ENCODE data around the gene SSR4. TPM values are rescaled to one million over a fixed set of nuclear protein-coding genes. Genes with fewer than 3 reads are reported as not detected.

Gene SSR4
- total RNA-seq, 1 donor from 2014 or later: 331 TPM

DNA sequence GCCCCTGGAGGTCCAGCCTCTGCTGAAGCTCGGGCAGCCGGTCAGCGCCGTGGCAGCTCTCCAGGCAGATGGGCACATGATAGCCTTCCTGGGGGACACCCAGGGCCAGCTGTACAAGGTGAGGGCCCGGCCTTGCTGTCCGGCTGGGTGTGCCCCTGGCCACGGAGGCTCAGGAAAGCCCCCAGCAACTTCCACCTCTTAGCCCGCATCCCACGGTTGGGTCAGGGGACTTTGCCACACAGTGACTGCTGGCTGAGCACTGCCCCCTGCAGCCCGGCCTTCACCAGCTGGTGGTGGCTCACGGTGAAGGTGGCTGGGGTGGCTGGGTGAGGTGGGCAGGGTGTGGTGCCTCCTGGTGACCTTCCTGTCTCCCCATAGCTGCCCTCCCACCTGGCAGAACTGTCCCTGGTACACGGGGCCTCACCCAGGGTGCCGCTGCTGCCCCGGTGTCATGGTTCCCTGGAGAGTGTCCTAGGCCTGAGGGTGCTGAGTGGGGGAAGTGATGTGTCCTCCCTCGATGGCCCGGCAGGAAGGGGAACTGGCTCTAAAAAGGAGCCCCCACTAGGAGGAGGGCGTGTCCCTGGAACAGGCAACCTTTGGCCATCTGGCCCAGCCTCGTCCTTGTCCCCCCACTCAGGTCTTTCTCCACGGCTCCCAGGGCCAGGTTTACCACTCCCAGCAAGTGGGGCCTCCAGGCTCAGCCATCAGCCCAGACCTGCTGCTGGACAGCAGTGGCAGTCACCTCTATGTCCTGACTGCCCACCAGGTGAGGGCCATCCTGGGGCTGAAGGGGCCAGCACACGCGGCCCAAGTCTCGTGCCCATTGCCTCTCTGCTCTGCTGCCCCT is 25.9 kb upstream of the SSR4 start:
- TF ChIP-seq, protein P1, sequence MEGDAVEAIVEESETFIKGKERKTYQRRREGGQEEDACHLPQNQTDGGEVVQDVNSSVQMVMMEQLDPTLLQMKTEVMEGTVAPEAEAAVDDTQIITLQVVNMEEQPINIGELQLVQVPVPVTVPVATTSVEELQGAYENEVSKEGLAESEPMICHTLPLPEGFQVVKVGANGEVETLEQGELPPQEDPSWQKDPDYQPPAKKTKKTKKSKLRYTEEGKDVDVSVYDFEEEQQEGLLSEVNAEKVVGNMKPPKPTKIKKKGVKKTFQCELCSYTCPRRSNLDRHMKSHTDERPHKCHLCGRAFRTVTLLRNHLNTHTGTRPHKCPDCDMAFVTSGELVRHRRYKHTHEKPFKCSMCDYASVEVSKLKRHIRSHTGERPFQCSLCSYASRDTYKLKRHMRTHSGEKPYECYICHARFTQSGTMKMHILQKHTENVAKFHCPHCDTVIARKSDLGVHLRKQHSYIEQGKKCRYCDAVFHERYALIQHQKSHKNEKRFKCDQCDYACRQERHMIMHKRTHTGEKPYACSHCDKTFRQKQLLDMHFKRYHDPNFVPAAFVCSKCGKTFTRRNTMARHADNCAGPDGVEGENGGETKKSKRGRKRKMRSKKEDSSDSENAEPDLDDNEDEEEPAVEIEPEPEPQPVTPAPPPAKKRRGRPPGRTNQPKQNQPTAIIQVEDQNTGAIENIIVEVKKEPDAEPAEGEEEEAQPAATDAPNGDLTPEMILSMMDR (IDR thresholded peaks at IDR 0.05): no peak
- Histone ChIP-seq H3K4me1 (peaks cover 0 to 8% of the 10 kb centered on the region in 2 donors), H3K36me3 (peaks cover 5 to 12% of the 10 kb centered on the region in 2 donors), H3K27ac (no peak overlapping the region), H3K4me3 (no peak overlapping the region), H3K27me3 (no peaks in the 10 kb centered on the region), H3K9me3 (no peaks in the 10 kb centered on the region)
- intact Hi-C loops (cut with DNase I): no loop called here
- DNase-seq (ENCODE audit: low spot score in 2 of 2): no peak

DNA sequence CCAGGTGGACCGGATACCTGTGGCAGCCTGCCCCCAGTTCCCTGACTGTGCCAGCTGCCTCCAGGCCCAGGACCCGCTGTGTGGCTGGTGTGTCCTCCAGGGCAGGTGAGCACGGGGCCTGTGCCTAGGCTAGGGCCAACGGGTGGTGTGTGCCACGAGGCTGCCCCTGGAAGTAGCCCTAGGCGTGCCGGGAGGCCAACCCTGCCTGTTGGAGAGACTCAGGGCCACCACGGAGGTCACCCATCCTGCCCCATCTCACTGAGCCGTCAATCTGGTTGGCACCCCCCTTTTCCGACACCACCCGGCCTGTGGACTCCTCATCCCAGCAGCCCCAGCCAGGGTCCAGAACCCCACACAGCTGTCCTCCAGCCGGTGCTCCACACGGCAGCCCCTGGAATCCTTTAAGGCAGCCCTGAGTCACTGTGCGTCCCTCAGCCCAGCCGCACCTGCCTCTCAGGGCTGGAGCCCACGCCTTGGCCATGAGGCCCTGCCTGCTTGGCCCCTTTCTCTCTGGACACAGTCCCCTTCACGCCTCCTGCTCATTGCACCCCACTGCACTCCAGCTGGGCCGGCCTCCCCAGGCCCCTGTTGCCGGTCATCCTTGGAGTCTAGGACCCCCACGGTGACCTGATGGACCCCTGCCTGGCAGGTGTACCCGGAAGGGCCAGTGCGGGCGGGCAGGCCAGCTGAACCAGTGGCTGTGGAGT is 25.2 kb upstream of the SSR4 start:
- peaks cover 0 to 8% of the 10 kb centered on the region in 2 donors for H3K4me1 ChIP-seq
- H3K27me3 ChIP-seq: no peaks in the 10 kb centered on the region
- H3K36me3 ChIP-seq: peaks cover 5 to 16% of the 10 kb centered on the region in 2 donors
- H3K4me3 ChIP-seq: no peak overlapping the region
- intact Hi-C loops (cut with DNase I): no loop called here
- TF ChIP-seq, protein P1 (IDR thresholded peaks at IDR 0.05): no peak
- no peak for DNase-seq (ENCODE audit: low spot score in 2 of 2)
- H3K27ac ChIP-seq: no peak overlapping the region
- no peaks in the 10 kb centered on the region for H3K9me3 ChIP-seq

DNA sequence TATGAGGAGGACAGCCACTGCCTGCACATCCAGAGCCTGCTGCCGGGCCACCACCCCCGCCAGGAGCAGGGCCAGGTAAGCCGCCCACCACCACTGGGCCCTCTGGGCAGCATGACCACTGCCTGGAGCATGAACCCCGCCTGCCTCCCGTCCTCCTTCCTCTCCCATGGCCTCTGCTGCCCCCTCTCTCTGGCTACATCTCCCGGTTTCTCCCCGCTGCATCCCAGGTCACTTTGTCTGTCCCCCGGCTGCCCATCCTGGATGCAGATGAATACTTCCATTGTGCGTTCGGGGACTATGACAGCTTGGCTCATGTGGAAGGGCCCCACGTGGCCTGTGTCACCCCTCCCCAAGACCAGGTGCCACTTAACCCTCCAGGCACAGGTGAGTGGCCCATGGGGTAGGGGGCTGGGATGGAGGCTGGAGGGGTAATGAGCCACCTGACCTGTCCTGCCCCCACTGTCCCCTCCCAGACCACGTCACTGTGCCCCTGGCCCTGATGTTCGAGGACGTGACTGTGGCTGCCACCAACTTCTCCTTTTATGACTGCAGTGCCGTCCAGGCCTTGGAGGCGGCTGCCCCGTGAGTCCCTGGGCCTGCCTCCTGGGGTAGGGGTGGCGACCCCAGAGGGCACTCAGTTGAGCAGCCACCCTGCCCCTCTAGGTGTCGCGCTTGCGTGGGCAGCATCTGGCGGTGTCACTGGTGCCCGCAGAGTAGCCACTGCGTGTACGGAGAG is 24.4 kb upstream of the SSR4 start:
- TF ChIP-seq, protein P1 (IDR thresholded peaks at IDR 0.05): no peak
- no peak for DNase-seq (ENCODE audit: low spot score in 2 of 2)
- no peaks in the 10 kb centered on the region for H3K27me3 ChIP-seq
- intact Hi-C loops (cut with DNase I): no loop called here
- H3K27ac ChIP-seq: no peak overlapping the region
- no peaks in the 10 kb centered on the region for H3K9me3 ChIP-seq
- H3K4me3 ChIP-seq: no peak overlapping the region
- peaks cover 5 to 21% of the 10 kb centered on the region in 2 donors for H3K36me3 ChIP-seq
- peaks cover 0 to 3% of the 10 kb centered on the region in 2 donors for H3K4me1 ChIP-seq

DNA sequence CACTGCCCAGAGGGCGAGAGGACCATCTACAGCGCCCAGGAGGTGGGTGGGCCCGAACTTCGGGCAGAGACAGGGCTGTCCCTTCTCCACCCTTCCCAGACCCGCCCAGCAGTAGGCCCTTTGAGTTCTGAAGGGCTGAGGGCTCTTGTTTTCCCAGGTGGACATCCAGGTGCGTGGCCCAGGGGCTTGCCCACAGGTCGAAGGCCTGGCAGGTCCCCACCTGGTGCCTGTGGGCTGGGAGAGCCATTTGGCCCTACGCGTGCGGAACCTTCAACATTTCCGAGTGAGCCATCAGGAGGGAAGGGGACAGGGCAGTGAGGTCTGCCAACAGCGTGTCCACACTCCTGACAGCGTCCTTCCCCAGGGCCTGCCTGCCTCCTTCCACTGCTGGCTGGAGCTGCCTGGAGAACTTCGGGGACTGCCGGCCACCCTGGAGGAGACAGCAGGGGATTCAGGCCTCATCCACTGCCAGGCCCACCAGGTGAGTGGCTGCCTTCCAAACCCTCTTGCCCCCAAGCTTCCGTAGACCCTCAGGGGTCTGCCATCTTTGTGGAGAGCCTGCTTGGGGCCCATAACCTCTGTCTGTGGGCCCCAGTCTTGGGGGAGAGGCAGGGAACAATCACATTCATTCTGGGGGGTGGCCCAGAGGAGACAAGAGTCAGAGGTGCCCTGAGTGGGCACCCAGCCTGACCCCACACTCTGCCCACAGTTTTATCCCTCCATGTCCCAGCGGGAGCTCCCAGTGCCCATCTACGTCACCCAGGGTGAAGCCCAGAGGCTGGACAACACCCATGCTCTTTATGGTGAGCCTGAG is 23.7 kb upstream of the SSR4 start:
- H3K27me3 ChIP-seq: no peaks in the 10 kb centered on the region
- TF ChIP-seq, protein P1 (IDR thresholded peaks at IDR 0.05): no peak
- H3K36me3 ChIP-seq: peaks cover 5 to 21% of the 10 kb centered on the region in 2 donors
- intact Hi-C loops (cut with DNase I): no loop called here
- H3K27ac ChIP-seq: no peak overlapping the region
- H3K4me1 ChIP-seq: peaks cover 0 to under 1% of the 10 kb centered on the region in 2 donors
- no peak for DNase-seq (ENCODE audit: low spot score in 2 of 2)
- H3K9me3 ChIP-seq: no peaks in the 10 kb centered on the region
- no peak overlapping the region for H3K4me3 ChIP-seq

Data from ascending aorta (tissue), 2 donors.